Naive thymus-derived CD4-positive, alpha-beta T cell (primary cell): ENCODE measurements around the gene PDZD2. TPM values are rescaled to one million over a fixed set of nuclear protein-coding genes. Genes with fewer than 3 reads are reported as not detected.

ENCODE experiments used
- ATAC-seq: fragments of 150-1000 bp; cut with Tn5 transposase; 2 replicates; pipeline ENCODE4 v1.10.0; 2021; ENCODE audit warnings: mild to moderate bottlenecking, moderate library complexity
- CTCF ChIA-PET: fragments of 350-600 bp; sonication (Branson Sonifier 250); formaldehyde crosslinking; loops from one replicate; lab custom pipeline; 2021; ENCODE audit warnings: antibody characterized with exemption; lab: Charles Lee
- POLR2A ChIA-PET: fragments of 350-600 bp; sonication (Branson Sonifier 250); formaldehyde crosslinking; loops from one replicate; lab custom pipeline; 2021; ENCODE audit warnings: antibody characterized with exemption, inconsistent platforms; lab: Charles Lee
- DNase-seq, 9 donors: peaks; one replicate each; pipeline versions ENCODE4 v3.0.0 to v3.0.0-alpha.2; 2020 to 2022; ENCODE audit warnings: mixed read lengths in 1 of 9
- H3K27ac ChIP-seq: one replicate; pipeline ENCODE4 v1.7.0; 2013; ENCODE audit warnings: mild to moderate bottlenecking, low read depth, low read length, moderate library complexity
- H3K27me3 ChIP-seq, 2 donors: one replicate each; pipeline ENCODE4 v1.7.0; 2013; ENCODE audit warnings: low read length in 2 of 2, mild to moderate bottlenecking in 2 of 2, moderate library complexity in 2 of 2; ENCODE audit not compliant: control insufficient read depth in 2 of 2, insufficient read depth in 2 of 2
- H3K36me3 ChIP-seq, 3 experiments: 1 replicate in 2 of 3; 2 replicates in 1 of 3; pipeline ENCODE4 v1.7.0; 2013; ENCODE audit warnings: low read length in 3 of 3, mild to moderate bottlenecking in 3 of 3, moderate library complexity in 1 of 3; ENCODE audit not compliant: insufficient read depth in 3 of 3, control insufficient read depth in 2 of 3
- H3K4me1 ChIP-seq, 2 donors: one replicate each; pipeline ENCODE4 v1.7.0; 2013; ENCODE audit warnings: low read length in 2 of 2, mild to moderate bottlenecking in 2 of 2, moderate library complexity in 1 of 2; ENCODE audit not compliant: control insufficient read depth in 2 of 2, insufficient read depth in 2 of 2
- H3K4me3 ChIP-seq: 2 replicates; pipeline ENCODE4 v1.7.0; 2013; ENCODE audit warnings: mild to moderate bottlenecking, low read length
- H3K9me3 ChIP-seq, 3 experiments: 1 replicate in 2 of 3; 2 replicates in 1 of 3; pipeline ENCODE4 v1.7.0; 2013; ENCODE audit warnings: low read length in 3 of 3; ENCODE audit not compliant: control insufficient read depth in 2 of 3
- H3K27ac Mint-ChIP-seq, 9 donors: one replicate each; pipeline ENCODE4 v1.8.0; 2020 to 2022; ENCODE audit warnings: mixed read lengths in 9 of 9, mild to moderate bottlenecking in 8 of 9, moderate library complexity in 5 of 9, inconsistent platforms in 2 of 9
- H3K27me3 Mint-ChIP-seq, 5 donors: one replicate each; pipeline ENCODE4 v1.8.0; 2021 to 2022; ENCODE audit warnings: mixed read lengths in 5 of 5, mild to moderate bottlenecking in 1 of 5
- H3K36me3 Mint-ChIP-seq, 5 donors: one replicate each; pipeline ENCODE4 v1.8.0; 2020 to 2022; ENCODE audit warnings: mixed read lengths in 5 of 5, mild to moderate bottlenecking in 3 of 5, inconsistent platforms in 1 of 5
- H3K4me1 Mint-ChIP-seq, 7 donors: one replicate each; pipeline ENCODE4 v1.8.0; 2020 to 2022; ENCODE audit warnings: mixed read lengths in 7 of 7, mild to moderate bottlenecking in 3 of 7, inconsistent platforms in 1 of 7
- H3K4me3 Mint-ChIP-seq, 10 donors: one replicate each; pipeline ENCODE4 v1.8.0; 2020 to 2022; ENCODE audit warnings: mild to moderate bottlenecking in 10 of 10, mixed read lengths in 10 of 10, moderate library complexity in 6 of 10, inconsistent platforms in 2 of 10
- H3K9me3 Mint-ChIP-seq, 11 donors: one replicate each; pipeline ENCODE4 v1.8.0; 2020 to 2022; ENCODE audit warnings: mixed read lengths in 11 of 11, mild to moderate bottlenecking in 4 of 11, inconsistent platforms in 1 of 11, moderate library complexity in 1 of 11
- intact Hi-C, 2 donors: fragments of 100-400 bp; cut with micrococcal nuclease; formaldehyde crosslinking; loops; one replicate each; pipeline ENCODE4 v1.15.1; 2023
- microRNA-seq: library from miRNA; unstranded; fragments of <30 nt; microRNA quantifications from one replicate; pipeline ENCODE4 v1.2.0, GENCODE V29; 2022; ENCODE audit warnings: borderline microRNAs expressed
- polyA plus RNA-seq, 2 donors: library from polyadenylated mRNA; unstranded; fragments of 300-500 nt; fragmentation: Illumina TruSeq; gene quantifications; one replicate each; pipeline ENCODE4 v1.2.3, GENCODE V29; 2021
- total RNA-seq, 6 experiments: library from RNA in 5 of 6; stranded (reverse) in 5 of 6; gene quantifications; 1 replicate in 5 of 6; 2 replicates in 1 of 6; pipeline ENCODE4 v1.2.3 and lab custom pipeline; 2021 to 2026

PDZD2 gene
- total and polyA plus RNA-seq, 7 experiments from 2014 or later = 1.1 to 2.7 (median 1.3) TPM; not detected in 1

GRCh38 chr5:32159328-32160072, 520.6 kb downstream of the PDZD2 start:
- Histone ChIP-seq H3K36me3 (no peaks in the 10 kb centered on the region), H3K27me3 (no peaks in the 10 kb centered on the region), H3K4me1 (peaks cover 3 to 12% of the 10 kb centered on the region in 2 donors), H3K4me3 (no peak overlapping the region), H3K9me3 (no peaks in the 10 kb centered on the region), H3K27ac (no peak overlapping the region)
- DNase-seq = no peak
- ChIA-PET CTCF (interaction anchor here (0.6 kb wide), 1 partner anchor 72 kb away, joined by 3 read pairs; no protein-coding TSS in a partner anchor), POLR2A (interaction anchor here (0.6 to 0.7 kb wide), 2 partner anchors 160 to 197 kb away, joined by 3 to 4 read pairs; no protein-coding TSS in a partner anchor)
- Mint-ChIP-seq H3K27ac (no peak overlapping the region), H3K27me3 (no peaks in the 10 kb centered on the region), H3K4me3 (peak overlapping the region in 1 of 10 donors; percentile 44), H3K9me3 (no peaks in the 10 kb centered on the region), H3K36me3 (peaks cover 0 to 13% (median 11%) of the 10 kb centered on the region in 5 donors), H3K4me1 (peaks cover 7 to 28% (median 25%) of the 10 kb centered on the region in 7 donors)
- intact Hi-C loops = loop anchor here in 1 of 2 donors (1.0 to 10.0 kb wide), 2 partner anchors 10 to 455 kb away; no protein-coding TSS in a partner anchor
- ATAC-seq = peak; percentile 38

GRCh38 chr5:32160228-32160627, 521.3 kb downstream of the PDZD2 start:
- H3K4me3 ChIP-seq = no peak overlapping the region
- peak overlapping the region in 5 of 10 donors; percentile 17 to 55 (median 44) for H3K4me3 Mint-ChIP-seq
- ATAC-seq = no peak
- no peaks in the 10 kb centered on the region for H3K27me3 ChIP-seq
- intact Hi-C loops = no loop called here
- ChIA-PET POLR2A (interaction anchor here (0.6 kb wide), 1 partner anchor 196 kb away, joined by 4 read pairs; no protein-coding TSS in a partner anchor), CTCF (no interaction called here)
- H3K36me3 Mint-ChIP-seq = peaks cover 0 to 13% (median 11%) of the 10 kb centered on the region in 5 donors
- no peak for DNase-seq
- no peak overlapping the region for H3K27ac ChIP-seq
- H3K27ac Mint-ChIP-seq = peak overlapping the region in 1 of 9 donors; percentile 36
- peaks cover 0 to 12% of the 10 kb centered on the region in 2 donors for H3K4me1 ChIP-seq
- H3K4me1 Mint-ChIP-seq = peaks cover 7 to 27% (median 25%) of the 10 kb centered on the region in 7 donors
- H3K9me3 Mint-ChIP-seq = no peaks in the 10 kb centered on the region
- no peaks in the 10 kb centered on the region for H3K9me3 ChIP-seq
- no peaks in the 10 kb centered on the region for H3K36me3 ChIP-seq
- no peaks in the 10 kb centered on the region for H3K27me3 Mint-ChIP-seq

Small RNA genes lying within 50 kb of the gene (microRNA-seq; reads per million reads assigned to microRNA genes)
- not detected for gene MIR4279

Other genes starting within 250 kb of the PDZD2 start
- 10 to 100 TPM; 48.5 to 92.0 (median 75.7) TPM for gene DROSHA, start 107.0 kb upstream of the PDZD2 start, total RNA-seq
- gene DROSHA, start 107.0 kb upstream of the PDZD2 start, polyA plus RNA-seq = 10 to 100 TPM; 11.2 to 44.1 TPM
- 10 to 100 TPM; 10.6 to 31.3 (median 30.6) TPM for gene C5orf22, start 106.8 kb upstream of the PDZD2 start, total RNA-seq
- 10 to 100 TPM; 22.0 to 23.6 TPM for gene C5orf22, start 106.8 kb upstream of the PDZD2 start, polyA plus RNA-seq